ENCODE results near the gene TMEM151A. TPM values are rescaled to one million over a fixed set of nuclear protein-coding genes. Genes with fewer than 3 reads are reported as not detected.

The TMEM151A gene
- total and polyA plus RNA-seq, 2 of the 4 experiments (the other 2 are of a cell fraction), result 0.03 TPM; not detected in 1

GRCh38 chr11:66327171-66328030 is 35.7 kb downstream of the TMEM151A start:
- in situ Hi-C loops (cut with MboI; ENCODE audit: low sequenced_read_pairs), result no loop called here
- H3K4me1 ChIP-seq (ENCODE audit: control insufficient read depth, insufficient read depth, low read length), result peaks cover 43% of the 10 kb centered on the region

More at GRCh38 chr11:66327171-66328030, 35.7 kb downstream of the TMEM151A start:
- H2BK5ac ChIP-seq (ENCODE audit: low read depth, low read length, poor library complexity, severe bottlenecking), result peak overlapping the region; percentile 100
- WGBS, 2 experiments (ENCODE audit: extremely low coverage in 2 of 2, insufficient read length in 1 of 2), result 57% methylated on average over 9 of the region's 10 CpGs; no CpG with 5 or more reads in 1 of the 2 experiments
- peak overlapping the region; percentile 100 for H2AK5ac ChIP-seq (ENCODE audit: low read depth, low read length)
- peak overlapping the region; percentile 100 for H3K4ac ChIP-seq (ENCODE audit: low read depth, low read length)
- H2AFZ ChIP-seq (replicated peaks; ENCODE audit: low read length, poor library complexity), result peak overlapping the region; percentile 94
- peak overlapping the region; percentile 100 for H2BK20ac ChIP-seq (ENCODE audit: low read depth, low read length)
- peak overlapping the region; percentile 63 for H3K9ac ChIP-seq (ENCODE audit: low read depth, low read length)
- ATAC-seq (ENCODE audit: low read depth) (peak; percentile 64), DNase-seq (peak; percentile 64)
- H2AK9ac ChIP-seq (replicated peaks; ENCODE audit: low read depth, low read length, poor library complexity), result peak overlapping the region; percentile 100
- H3K14ac ChIP-seq (replicated peaks; ENCODE audit: low read depth, low read length), result peak overlapping the region; percentile 100
- H3K23ac ChIP-seq (ENCODE audit: low read depth, low read length), result peak overlapping the region; percentile 100
- H4K8ac ChIP-seq (ENCODE audit: low read depth in 2 of 2, low read length in 2 of 2), result peak overlapping the region; percentile 81 to 100
- peak overlapping the region; percentile 33 for H3K4me2 ChIP-seq (ENCODE audit: low read depth, low read length)
- CTCF ChIA-PET, result interaction anchor here (0.6 to 1.0 kb wide), 4 partner anchors 14 to 62 kb away, joined by 4 read pairs; no protein-coding TSS in a partner anchor
- peak overlapping the region; percentile 100 for H4K91ac ChIP-seq (ENCODE audit: insufficient read depth, low read depth, low read length)
- peak overlapping the region; percentile 95 for H3K27ac ChIP-seq (ENCODE audit: insufficient read depth, low read length)
- BruUV-seq (replicated peaks), result no TSS peak
- TF ChIP-seq RAD21 (IDR thresholded peaks at IDR 0.05; ENCODE audit: low read length), result peak; percentile 27; the same call in 1 of the 2 replicates
- TF ChIP-seq RCOR1 (IDR thresholded peaks at IDR 0.05; ENCODE audit: insufficient replicate concordance, low read length), result no peak
- TF ChIP-seq POLR2A (IDR thresholded peaks at IDR 0.05; ENCODE audit: low read depth, low read length), result 0 out of 2 replicates have a peak, but pooled peaks have one; percentile 23
- 0 out of 2 replicates have a peak, but pooled peaks have one; percentile 28 for TF ChIP-seq FOS (IDR thresholded peaks at IDR 0.05; ENCODE audit: low read depth, low read length)
- peak; percentile 53; the same call in 1 of the 2 replicates for TF ChIP-seq MAZ (IDR thresholded peaks at IDR 0.05; ENCODE audit: borderline replicate concordance, low read depth, low read length)
- TF ChIP-seq SMC3 (IDR thresholded peaks at IDR 0.05; ENCODE audit: low read depth, low read length), result no peak
- no peak for TF ChIP-seq ELK1 (IDR thresholded peaks at IDR 0.05; ENCODE audit: borderline replicate concordance, low read depth, low read length)
- TF ChIP-seq, protein P1, sequence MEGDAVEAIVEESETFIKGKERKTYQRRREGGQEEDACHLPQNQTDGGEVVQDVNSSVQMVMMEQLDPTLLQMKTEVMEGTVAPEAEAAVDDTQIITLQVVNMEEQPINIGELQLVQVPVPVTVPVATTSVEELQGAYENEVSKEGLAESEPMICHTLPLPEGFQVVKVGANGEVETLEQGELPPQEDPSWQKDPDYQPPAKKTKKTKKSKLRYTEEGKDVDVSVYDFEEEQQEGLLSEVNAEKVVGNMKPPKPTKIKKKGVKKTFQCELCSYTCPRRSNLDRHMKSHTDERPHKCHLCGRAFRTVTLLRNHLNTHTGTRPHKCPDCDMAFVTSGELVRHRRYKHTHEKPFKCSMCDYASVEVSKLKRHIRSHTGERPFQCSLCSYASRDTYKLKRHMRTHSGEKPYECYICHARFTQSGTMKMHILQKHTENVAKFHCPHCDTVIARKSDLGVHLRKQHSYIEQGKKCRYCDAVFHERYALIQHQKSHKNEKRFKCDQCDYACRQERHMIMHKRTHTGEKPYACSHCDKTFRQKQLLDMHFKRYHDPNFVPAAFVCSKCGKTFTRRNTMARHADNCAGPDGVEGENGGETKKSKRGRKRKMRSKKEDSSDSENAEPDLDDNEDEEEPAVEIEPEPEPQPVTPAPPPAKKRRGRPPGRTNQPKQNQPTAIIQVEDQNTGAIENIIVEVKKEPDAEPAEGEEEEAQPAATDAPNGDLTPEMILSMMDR (conservative IDR thresholded peaks at IDR 0.05; ENCODE audit: low read depth, low read length), result 0 out of 2 replicates have a peak, but pooled peaks have one; percentile 15
- peak; percentile 46; the same call in 1 of the 2 replicates for TF ChIP-seq MAFK (IDR thresholded peaks at IDR 0.05; ENCODE audit: low read depth, low read length)
- no peak for TF ChIP-seq BHLHE40 (IDR thresholded peaks at IDR 0.05; ENCODE audit: low read depth, low read length)
- TF ChIP-seq RFX5 (IDR thresholded peaks at IDR 0.05; ENCODE audit: low read depth, low read length), result no peak
- TF ChIP-seq NFE2L2 (IDR thresholded peaks at IDR 0.05; ENCODE audit: low read depth, low read length), result no peak
- no peak for TF ChIP-seq MXI1 (IDR thresholded peaks at IDR 0.05; ENCODE audit: borderline replicate concordance, low read depth, low read length)
- POLR2A ChIA-PET (ENCODE audit: unreplicated experiment), result interaction anchor here (0.9 to 1.1 kb wide), 6 partner anchors 8 to 38 kb away, joined by 3 to 18 read pairs (median 4); partner anchors contain the start of genes CD248, RIN1 and YIF1A
- H4K20me1 ChIP-seq (ENCODE audit: insufficient read depth, low read length), result no peaks in the 10 kb centered on the region
- dilution Hi-C loops (cut with HindIII; ENCODE audit: low sequenced_read_pairs, unreplicated experiment) (no loop called here), intact Hi-C loops (cut with micrococcal nuclease) (loop anchor here (1.0 kb wide), 3 partner anchors 15 to 105 kb away; partner anchors contain the start of gene YIF1A)
- no peaks in the 10 kb centered on the region for H3K9me3 ChIP-seq (ENCODE audit: control insufficient read depth, insufficient read depth, low read length)
- peaks cover 5% of the 10 kb centered on the region for H3K36me3 ChIP-seq (ENCODE audit: control insufficient read depth, insufficient read depth, low read length)
- H2BK120ac ChIP-seq (ENCODE audit: low read depth, low read length), result peak overlapping the region; percentile 100
- no peaks in the 10 kb centered on the region for H3K27me3 ChIP-seq (ENCODE audit: control insufficient read depth, insufficient read depth, low read length)
- H4K5ac ChIP-seq (ENCODE audit: low read depth, low read length), result peak overlapping the region; percentile 96
- H3K9me1 ChIP-seq (ENCODE audit: insufficient read depth, low read length), result peaks cover 29% of the 10 kb centered on the region
- H3K4me3 ChIP-seq (ENCODE audit: insufficient read depth, low read depth, low read length), result no peak overlapping the region
- H2BK15ac ChIP-seq (ENCODE audit: low read depth, low read length), result peak overlapping the region; percentile 100; the same call in 2 of the 3 replicates
- peak overlapping the region; percentile 95 for H3K18ac ChIP-seq (ENCODE audit: low read depth, low read length)
- peaks cover 0 to 38% of the 10 kb centered on the region in 2 experiments; a peak in 3 of 4 replicates for H3K79me1 ChIP-seq (ENCODE audit: low read depth in 1 of 2, low read length in 2 of 2)
- H3K56ac ChIP-seq (ENCODE audit: extremely low read depth, insufficient read depth, low read length), result peak overlapping the region; percentile 90

Data from IMR-90 (cell line).